ENCODE data around the gene ZNF502. TPM values are rescaled to one million over a fixed set of nuclear protein-coding genes. Genes with fewer than 3 reads are reported as not detected.
A peak's percentile ranks its signal among the peaks of the same experiment; 100 is the strongest.

The ZNF502 gene
- total RNA-seq, 1 donor from 2014 or later = 0.32 TPM

DNA sequence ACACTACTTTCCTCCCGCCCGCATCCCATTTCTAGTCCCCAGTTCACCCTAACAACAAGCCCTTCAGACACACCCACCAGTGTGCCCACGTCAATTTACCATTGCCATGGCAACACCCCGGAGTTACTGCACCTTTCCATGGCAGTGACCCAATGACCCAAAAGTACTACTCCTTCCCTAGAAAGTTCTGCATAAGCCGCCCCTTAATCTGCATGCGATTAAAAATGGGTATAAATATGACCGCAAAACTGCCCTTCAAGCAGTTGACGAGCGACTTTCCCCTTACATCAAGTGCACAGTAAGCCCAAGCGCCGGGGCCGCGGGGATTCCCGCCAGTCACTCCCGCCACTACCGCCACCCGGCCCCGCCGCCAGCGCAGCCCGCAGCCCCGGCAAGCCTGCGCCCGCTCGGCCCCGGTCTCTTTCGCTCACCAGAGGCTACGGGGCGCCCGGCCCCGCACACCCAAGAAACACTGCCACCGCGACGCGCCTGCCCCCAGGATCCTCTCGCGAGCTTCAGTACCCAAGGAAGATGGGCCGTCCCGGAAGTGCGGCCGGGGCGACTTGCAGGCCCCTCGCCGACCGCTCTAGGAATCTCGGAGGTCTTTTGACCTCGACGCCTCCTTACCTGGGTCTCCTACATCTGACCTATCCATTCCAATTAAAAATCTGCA is 27.2 kb upstream of the ZNF502 start:
- H3K9me3 Mint-ChIP-seq (ENCODE audit: unreplicated experiment) = peaks cover 4% of the 10 kb centered on the region
- peak overlapping the region; percentile 96 for H3K4me3 Mint-ChIP-seq (ENCODE audit: unreplicated experiment)
- H3K36me3 Mint-ChIP-seq (ENCODE audit: unreplicated experiment) = peaks cover 36% of the 10 kb centered on the region
- H3K27me3 Mint-ChIP-seq (ENCODE audit: unreplicated experiment) = peaks cover 9% of the 10 kb centered on the region
- TF ChIP-seq, protein P1, sequence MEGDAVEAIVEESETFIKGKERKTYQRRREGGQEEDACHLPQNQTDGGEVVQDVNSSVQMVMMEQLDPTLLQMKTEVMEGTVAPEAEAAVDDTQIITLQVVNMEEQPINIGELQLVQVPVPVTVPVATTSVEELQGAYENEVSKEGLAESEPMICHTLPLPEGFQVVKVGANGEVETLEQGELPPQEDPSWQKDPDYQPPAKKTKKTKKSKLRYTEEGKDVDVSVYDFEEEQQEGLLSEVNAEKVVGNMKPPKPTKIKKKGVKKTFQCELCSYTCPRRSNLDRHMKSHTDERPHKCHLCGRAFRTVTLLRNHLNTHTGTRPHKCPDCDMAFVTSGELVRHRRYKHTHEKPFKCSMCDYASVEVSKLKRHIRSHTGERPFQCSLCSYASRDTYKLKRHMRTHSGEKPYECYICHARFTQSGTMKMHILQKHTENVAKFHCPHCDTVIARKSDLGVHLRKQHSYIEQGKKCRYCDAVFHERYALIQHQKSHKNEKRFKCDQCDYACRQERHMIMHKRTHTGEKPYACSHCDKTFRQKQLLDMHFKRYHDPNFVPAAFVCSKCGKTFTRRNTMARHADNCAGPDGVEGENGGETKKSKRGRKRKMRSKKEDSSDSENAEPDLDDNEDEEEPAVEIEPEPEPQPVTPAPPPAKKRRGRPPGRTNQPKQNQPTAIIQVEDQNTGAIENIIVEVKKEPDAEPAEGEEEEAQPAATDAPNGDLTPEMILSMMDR (IDR thresholded peaks at IDR 0.05; ENCODE audit: partially characterized antibody, unreplicated experiment) = no peak
- peak; percentile 82 for DNase-seq
- peak overlapping the region; percentile 62 for H3K27ac Mint-ChIP-seq (ENCODE audit: unreplicated experiment)
- peaks cover 5% of the 10 kb centered on the region for H3K4me1 Mint-ChIP-seq (ENCODE audit: low read depth, unreplicated experiment)

DNA sequence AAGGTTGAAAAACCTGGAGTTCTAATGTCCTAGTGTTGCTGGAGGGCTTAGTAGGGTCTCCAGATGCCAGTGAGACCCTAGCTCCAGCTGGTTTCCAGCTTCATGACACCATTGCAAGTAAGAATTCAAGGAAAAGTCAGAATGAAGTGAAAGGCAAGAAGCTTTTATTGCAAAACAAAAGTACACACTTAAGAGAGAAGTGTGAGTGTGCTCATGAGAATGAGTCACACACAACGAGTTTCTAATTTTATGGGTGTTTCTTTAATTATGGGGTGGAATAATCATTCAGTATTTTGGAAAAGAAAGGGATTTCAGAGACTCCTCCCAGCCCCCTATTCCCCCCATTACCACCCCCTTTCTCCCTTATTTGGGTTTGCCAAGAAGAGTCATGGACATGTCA is 24.6 kb upstream of the ZNF502 start:
- TF ChIP-seq, protein P1 (IDR thresholded peaks at IDR 0.05; ENCODE audit: partially characterized antibody, unreplicated experiment) = no peak
- Mint-ChIP-seq H3K27me3 (ENCODE audit: unreplicated experiment) (peaks cover 5% of the 10 kb centered on the region), H3K9me3 (ENCODE audit: unreplicated experiment) (peaks cover 4% of the 10 kb centered on the region), H3K27ac (ENCODE audit: unreplicated experiment) (no peak overlapping the region), H3K4me3 (ENCODE audit: unreplicated experiment) (no peak overlapping the region), H3K4me1 (ENCODE audit: low read depth, unreplicated experiment) (peaks cover 5% of the 10 kb centered on the region), H3K36me3 (ENCODE audit: unreplicated experiment) (peaks cover 21% of the 10 kb centered on the region)
- no peak for DNase-seq

- Mint-ChIP-seq H3K4me3 (ENCODE audit: unreplicated experiment) (no peak overlapping the region), H3K36me3 (ENCODE audit: unreplicated experiment) (peaks cover 27% of the 10 kb centered on the region), H3K4me1 (ENCODE audit: low read depth, unreplicated experiment) (no peaks in the 10 kb centered on the region), H3K27ac (ENCODE audit: unreplicated experiment) (no peak overlapping the region), H3K27me3 (ENCODE audit: unreplicated experiment) (no peaks in the 10 kb centered on the region), H3K9me3 (ENCODE audit: unreplicated experiment) (peaks cover 19% of the 10 kb centered on the region)
- TF ChIP-seq, protein P1 (IDR thresholded peaks at IDR 0.05; ENCODE audit: partially characterized antibody, unreplicated experiment) = no peak
- DNase-seq = no peak
These were observed 9.0 kb downstream of the ZNF502 start for GRCh38 chr3:44721231-44722102.

GRCh38 chr3:44722103-44722401 is 9.6 kb downstream of the ZNF502 start:
- Mint-ChIP-seq H3K36me3 (ENCODE audit: unreplicated experiment) (peaks cover 27% of the 10 kb centered on the region), H3K27ac (ENCODE audit: unreplicated experiment) (no peak overlapping the region), H3K9me3 (ENCODE audit: unreplicated experiment) (peaks cover 19% of the 10 kb centered on the region), H3K27me3 (ENCODE audit: unreplicated experiment) (no peaks in the 10 kb centered on the region), H3K4me1 (ENCODE audit: low read depth, unreplicated experiment) (no peaks in the 10 kb centered on the region), H3K4me3 (ENCODE audit: unreplicated experiment) (no peak overlapping the region)
- DNase-seq = no peak
- TF ChIP-seq, protein P1 (IDR thresholded peaks at IDR 0.05; ENCODE audit: partially characterized antibody, unreplicated experiment) = no peak

Measured in glutamatergic neuron (in vitro differentiated cells).